A549 (cell line): Measurements from ENCODE around the gene BST1. TPM values are rescaled to one million over a fixed set of nuclear protein-coding genes. Genes with fewer than 3 reads are reported as not detected.
A peak's percentile ranks its signal among the peaks of the same experiment; 100 is the strongest.

Experiments
- ATAC-seq, 2 experiments: fragments of 200-7000 bp in 1 of 2; fragments of >200 bp in 1 of 2; cut with Nextera tagmentation in 1 of 2; cut with Tn5 transposase in 1 of 2; 3 replicates each; pipeline versions ENCODE4 v1.8.0 to v1.9.1; 2018 to 2020; ENCODE audit warnings: mild to moderate bottlenecking in 1 of 2, moderate library complexity in 1 of 2
- CTCF ChIA-PET: fragments of 300-600 bp; sonication (Branson Sonifier 250); formaldehyde crosslinking; extraction: SDS; loops from one replicate; lab custom pipeline; 2021; ENCODE audit warnings: antibody characterized with exemption, inconsistent platforms; lab: Yijun Ruan, JAX
- POLR2A ChIA-PET: fragments of 350-600 bp; formaldehyde crosslinking; extraction: SDS; loops from one replicate; lab custom pipeline; 2021; ENCODE audit warnings: antibody characterized with exemption, inconsistent platforms; lab: Yijun Ruan, JAX
- DNase-seq, 2 experiments: peaks; one replicate each; pipeline versions ENCODE4 v3.0.0 to v3.0.0-alpha.2; 2011 to 2016; ENCODE audit warnings: low read depth in 1 of 2, low spot score in 1 of 2
- FAIRE-seq: peaks from 2 replicates; lab custom pipeline; 2011; peaks lifted over from hg19 to GRCh38; lab: Jason Lieb, UNC
- H3K27ac ChIP-seq, 2 experiments: fragments of >200 bp; sonication (Bioruptor Twin); formaldehyde crosslinking; 3 replicates each; pipeline ENCODE4 v1.5.1; 2016 to 2017
- H3K4me1 ChIP-seq: fragments of >200 bp; sonication (Bioruptor Twin); formaldehyde crosslinking; 3 replicates; pipeline ENCODE4 v1.6.1; 2016
- H3K4me2 ChIP-seq: fragments of >200 bp; sonication (Bioruptor Twin); formaldehyde crosslinking; 3 replicates; pipeline ENCODE4 v1.6.1; 2016
- H3K4me3 ChIP-seq: fragments of >200 bp; sonication (Bioruptor Twin); formaldehyde crosslinking; 3 replicates; pipeline ENCODE4 v1.5.1; 2016
- H3K9me3 ChIP-seq: fragments of >200 bp; sonication (Bioruptor Twin); formaldehyde crosslinking; 3 replicates; pipeline ENCODE4 v1.6.1; 2016
- CBX8 ChIP-seq: fragments of 200-600 bp; sonication (generic); IDR thresholded peaks from 2 replicates; pipeline ENCODE4 v1.6.1; 2016
- EHF ChIP-seq: fragments of 250-450 bp; sonication (Bioruptor Pico); IDR thresholded peaks from 2 replicates; pipeline ENCODE4 v1.5.0; 2020; ENCODE audit warnings: mild to moderate bottlenecking
- ELK1 ChIP-seq: fragments of 150-350 bp; IDR thresholded peaks from 2 replicates; pipeline ENCODE4 v1.6.1; 2014; ENCODE audit warnings: low read depth, mild to moderate bottlenecking, low read length
- EP300 ChIP-seq, 2 experiments: fragments of >200 bp; sonication (Bioruptor Twin); formaldehyde crosslinking; IDR thresholded peaks; 2 replicates in 1 of 2; 3 replicates in 1 of 2; pipeline ENCODE4 v1.6.1; 2016 to 2017
- ESRRA ChIP-seq: fragments of 150-350 bp; IDR thresholded peaks from 2 replicates; pipeline ENCODE4 v1.6.1; 2014; ENCODE audit warnings: mild to moderate bottlenecking, low read length, borderline replicate concordance
- HMGXB4 ChIP-seq: fragments of 250-450 bp; sonication (Bioruptor Pico); IDR thresholded peaks from 2 replicates; pipeline ENCODE4 v1.5.0; 2021; ENCODE audit warnings: mild to moderate bottlenecking, moderate library complexity, borderline replicate concordance
- HOXA7 ChIP-seq: fragments of 250-450 bp; sonication (Bioruptor Pico); IDR thresholded peaks from 2 replicates; pipeline ENCODE4 v1.5.0; 2020; ENCODE audit warnings: mild to moderate bottlenecking, moderate library complexity
- HOXB13 ChIP-seq: fragments of 250-450 bp; sonication (Bioruptor Pico); IDR thresholded peaks from 2 replicates; pipeline ENCODE4 v1.5.0; 2020; ENCODE audit warnings: low read depth, mild to moderate bottlenecking, moderate library complexity
- JUN ChIP-seq, 2 experiments: fragments of >200 bp; sonication (Bioruptor Twin); formaldehyde crosslinking; IDR thresholded peaks; 2 replicates in 1 of 2; 3 replicates in 1 of 2; pipeline ENCODE4 v1.6.1; 2016 to 2017
- JUNB ChIP-seq: fragments of >200 bp; sonication (Bioruptor Twin); formaldehyde crosslinking; IDR thresholded peaks from 2 replicates; pipeline ENCODE4 v1.6.1; 2016
- KDM1A ChIP-seq: fragments of 200-600 bp; sonication (generic); IDR thresholded peaks from 2 replicates; pipeline ENCODE4 v1.6.1; 2016; ENCODE audit warnings: low read depth, mild to moderate bottlenecking
- KDM5A ChIP-seq: fragments of 200-600 bp; sonication (generic); IDR thresholded peaks from 2 replicates; pipeline ENCODE4 v1.6.1; 2016; ENCODE audit warnings: antibody characterized with exemption, mild to moderate bottlenecking
- MYC ChIP-seq: IDR thresholded peaks from 2 replicates; pipeline ENCODE4 v1.6.1; 2012; ENCODE audit warnings: mild to moderate bottlenecking, inconsistent platforms, low read length, improper control_type of control experiment, borderline replicate concordance
- NPAS2 ChIP-seq: fragments of 250-450 bp; sonication (Bioruptor Pico); IDR thresholded peaks from 2 replicates; pipeline ENCODE4 v1.8.0; 2022; ENCODE audit warnings: mild to moderate bottlenecking, moderate library complexity, borderline replicate concordance
- POLR2A ChIP-seq: IDR thresholded peaks from 2 replicates; pipeline ENCODE4 v1.6.1; 2012; ENCODE audit warnings: mild to moderate bottlenecking, low read length
- RARB ChIP-seq: fragments of 250-450 bp; sonication (Bioruptor Pico); IDR thresholded peaks from 2 replicates; pipeline ENCODE4 v1.8.0; 2021; ENCODE audit warnings: mild to moderate bottlenecking, moderate library complexity
- RCOR1 ChIP-seq: fragments of 150-350 bp; IDR thresholded peaks from 2 replicates; pipeline ENCODE4 v1.6.1; 2014; ENCODE audit warnings: antibody characterized with exemption, low read length, low read depth
- ZC3H11A ChIP-seq: fragments of 450-650 bp; IDR thresholded peaks from 2 replicates; pipeline ENCODE4 v1.6.1; 2014; ENCODE audit warnings: antibody characterized with exemption, mild to moderate bottlenecking
- ZFP36 ChIP-seq: fragments of 450-650 bp; IDR thresholded peaks from 2 replicates; pipeline ENCODE4 v1.6.1; 2014; ENCODE audit warnings: borderline replicate concordance; ENCODE audit not compliant: partially characterized antibody
- ZSCAN20 ChIP-seq: fragments of 250-450 bp; sonication (Bioruptor Pico); IDR thresholded peaks from 2 replicates; pipeline ENCODE4 v1.8.0; 2022; ENCODE audit warnings: mild to moderate bottlenecking, moderate library complexity
- WGBS: methylation state at CpG from one replicate; pipeline ENCODE4 v1.1.6; 2017; ENCODE audit errors: missing lambda C conversion rate; 5-methylcytosine and 5-hydroxymethylcytosine counted together
- polyA plus RNA-seq, 4 experiments: library from polyadenylated mRNA; depleted of rRNA in 3 of 4; stranded (reverse); fragments of >200 nt; fragmentation: RNase III in 1 of 4; extraction: RNeasy Plus Mini Kit Qiagen cat#74134 plus additional on column Dnase treatment in 1 of 4; gene quantifications; 2 replicates in 3 of 4; 3 replicates in 1 of 4; pipeline ENCODE4 v1.2.3, GENCODE V29; 2011 to 2017
- TF ChIP-seq, protein P1 (sequence below): fragments of 450-650 bp; IDR thresholded peaks from 2 replicates; pipeline ENCODE4 v1.6.1; 2014; ENCODE audit warnings: antibody characterized with exemption
- TF ChIP-seq, protein P2 (sequence below): fragments of 200-600 bp; sonication (generic); IDR thresholded peaks from 2 replicates; pipeline ENCODE4 v1.6.1; 2016; ENCODE audit warnings: antibody characterized with exemption, mild to moderate bottlenecking, moderate library complexity
- TF ChIP-seq, protein P3 (sequence below): fragments of 250-450 bp; sonication (Bioruptor Pico); IDR thresholded peaks from 2 replicates; pipeline ENCODE4 v1.5.0; 2020; ENCODE audit warnings: low read depth, mild to moderate bottlenecking, moderate library complexity

Gene BST1
- polyA plus RNA-seq, 2 of the 4 experiments (the other 2 are of a cell fraction): 11.7 to 16.0 TPM

DNA sequence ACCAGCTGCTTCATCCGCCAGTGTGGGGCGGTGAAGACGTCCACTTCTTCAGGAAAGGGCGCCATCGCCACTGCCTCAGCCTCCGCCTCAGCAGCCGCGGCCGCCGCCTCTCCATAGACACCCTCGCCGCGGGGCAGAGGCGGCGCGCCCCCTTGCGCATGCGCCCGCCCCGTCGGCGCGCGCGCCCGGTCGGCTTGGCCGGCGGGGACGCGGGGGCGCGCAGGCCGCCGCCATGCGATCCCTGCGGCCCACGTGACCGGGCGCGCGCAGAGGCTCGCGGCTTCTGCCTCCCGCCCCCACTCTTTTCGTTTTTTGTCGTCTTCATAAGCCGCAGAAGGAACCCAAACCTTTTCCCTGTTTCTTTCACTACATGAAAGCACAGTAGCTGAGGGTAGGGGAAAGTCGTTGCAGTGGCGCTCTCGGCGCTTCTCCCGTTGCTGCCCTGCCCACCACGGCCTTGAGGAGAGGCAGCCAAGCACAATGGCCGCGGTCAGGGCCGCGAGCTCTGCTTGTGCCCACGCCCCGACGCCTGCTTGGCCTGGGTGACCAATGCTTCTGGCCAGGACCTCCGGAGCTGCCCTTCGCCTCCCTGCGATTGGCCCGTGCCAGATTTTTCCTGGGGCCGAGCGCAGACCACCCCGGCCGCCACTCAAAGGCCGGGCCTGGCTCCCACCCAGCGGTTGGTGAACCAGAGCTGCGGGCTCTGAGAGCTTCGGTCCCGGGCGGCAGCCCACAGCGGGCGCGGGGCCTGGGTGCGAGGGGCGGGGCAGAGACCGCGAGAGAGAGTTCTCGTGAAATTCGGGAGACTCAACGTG, 47.4 kb upstream of the BST1 start, which contains the start of gene FBXL5 (continued):
- TF ChIP-seq, protein P1, sequence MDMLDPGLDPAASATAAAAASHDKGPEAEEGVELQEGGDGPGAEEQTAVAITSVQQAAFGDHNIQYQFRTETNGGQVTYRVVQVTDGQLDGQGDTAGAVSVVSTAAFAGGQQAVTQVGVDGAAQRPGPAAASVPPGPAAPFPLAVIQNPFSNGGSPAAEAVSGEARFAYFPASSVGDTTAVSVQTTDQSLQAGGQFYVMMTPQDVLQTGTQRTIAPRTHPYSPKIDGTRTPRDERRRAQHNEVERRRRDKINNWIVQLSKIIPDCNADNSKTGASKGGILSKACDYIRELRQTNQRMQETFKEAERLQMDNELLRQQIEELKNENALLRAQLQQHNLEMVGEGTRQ: peak; percentile 70
- no peak for TF ChIP-seq RARB
- TF ChIP-seq ZFP36: no peak

DNA sequence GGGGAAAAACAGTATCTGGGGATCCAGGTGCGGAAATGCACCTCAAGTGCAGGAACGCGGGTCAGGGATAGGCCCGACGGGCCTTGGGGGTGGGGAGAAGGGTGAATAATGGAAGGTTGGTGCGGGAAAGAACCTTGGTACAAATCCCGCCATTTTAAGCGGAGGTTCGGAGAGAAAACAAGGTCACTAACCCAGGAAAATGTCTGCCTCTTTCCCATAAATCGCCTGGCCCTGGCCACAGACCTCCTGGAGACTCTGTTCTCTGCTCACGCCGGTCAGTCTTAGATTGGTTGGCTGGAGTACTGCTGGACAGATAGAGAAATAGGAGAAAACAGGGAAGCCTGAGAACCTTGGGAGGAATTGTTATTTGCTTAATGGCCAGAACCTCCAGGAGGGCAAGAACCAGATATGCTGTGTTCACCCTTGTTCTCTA, 46.8 kb upstream of the BST1 start:
- POLR2A ChIA-PET: interaction anchor here (1.2 kb wide), 1 partner anchor 177 kb away, joined by 5 read pairs; no protein-coding TSS in a partner anchor
- peak overlapping the region; percentile 89 to 99 for H3K27ac ChIP-seq
- peak overlapping the region; percentile 68; the same call in 2 of the 3 replicates for H3K4me3 ChIP-seq
- no peak for DNase-seq
- CTCF ChIA-PET: interaction anchor here (1.4 kb wide), 1 partner anchor 8 kb away, joined by 3 read pairs; no protein-coding TSS in a partner anchor
- H3K9me3 ChIP-seq: no peaks in the 10 kb centered on the region
- 85% methylated on average over 12 of the region's 12 CpGs for WGBS
- H3K4me2 ChIP-seq: peak overlapping the region; percentile 85
- TF ChIP-seq ESRRA (no peak), ZC3H11A (no peak), RARB (no peak), EHF (no peak), ZSCAN20 (CRISPR knock-in tag) (no peak), POLR2A (no peak), MYC (no peak), HMGXB4 (CRISPR knock-in tag) (no peak), KDM1A (no peak), CBX8 (no peak), KDM5A (no peak)
- TF ChIP-seq, protein P2, sequence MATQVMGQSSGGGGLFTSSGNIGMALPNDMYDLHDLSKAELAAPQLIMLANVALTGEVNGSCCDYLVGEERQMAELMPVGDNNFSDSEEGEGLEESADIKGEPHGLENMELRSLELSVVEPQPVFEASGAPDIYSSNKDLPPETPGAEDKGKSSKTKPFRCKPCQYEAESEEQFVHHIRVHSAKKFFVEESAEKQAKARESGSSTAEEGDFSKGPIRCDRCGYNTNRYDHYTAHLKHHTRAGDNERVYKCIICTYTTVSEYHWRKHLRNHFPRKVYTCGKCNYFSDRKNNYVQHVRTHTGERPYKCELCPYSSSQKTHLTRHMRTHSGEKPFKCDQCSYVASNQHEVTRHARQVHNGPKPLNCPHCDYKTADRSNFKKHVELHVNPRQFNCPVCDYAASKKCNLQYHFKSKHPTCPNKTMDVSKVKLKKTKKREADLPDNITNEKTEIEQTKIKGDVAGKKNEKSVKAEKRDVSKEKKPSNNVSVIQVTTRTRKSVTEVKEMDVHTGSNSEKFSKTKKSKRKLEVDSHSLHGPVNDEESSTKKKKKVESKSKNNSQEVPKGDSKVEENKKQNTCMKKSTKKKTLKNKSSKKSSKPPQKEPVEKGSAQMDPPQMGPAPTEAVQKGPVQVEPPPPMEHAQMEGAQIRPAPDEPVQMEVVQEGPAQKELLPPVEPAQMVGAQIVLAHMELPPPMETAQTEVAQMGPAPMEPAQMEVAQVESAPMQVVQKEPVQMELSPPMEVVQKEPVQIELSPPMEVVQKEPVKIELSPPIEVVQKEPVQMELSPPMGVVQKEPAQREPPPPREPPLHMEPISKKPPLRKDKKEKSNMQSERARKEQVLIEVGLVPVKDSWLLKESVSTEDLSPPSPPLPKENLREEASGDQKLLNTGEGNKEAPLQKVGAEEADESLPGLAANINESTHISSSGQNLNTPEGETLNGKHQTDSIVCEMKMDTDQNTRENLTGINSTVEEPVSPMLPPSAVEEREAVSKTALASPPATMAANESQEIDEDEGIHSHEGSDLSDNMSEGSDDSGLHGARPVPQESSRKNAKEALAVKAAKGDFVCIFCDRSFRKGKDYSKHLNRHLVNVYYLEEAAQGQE: no peak
- TF ChIP-seq, protein P3, sequence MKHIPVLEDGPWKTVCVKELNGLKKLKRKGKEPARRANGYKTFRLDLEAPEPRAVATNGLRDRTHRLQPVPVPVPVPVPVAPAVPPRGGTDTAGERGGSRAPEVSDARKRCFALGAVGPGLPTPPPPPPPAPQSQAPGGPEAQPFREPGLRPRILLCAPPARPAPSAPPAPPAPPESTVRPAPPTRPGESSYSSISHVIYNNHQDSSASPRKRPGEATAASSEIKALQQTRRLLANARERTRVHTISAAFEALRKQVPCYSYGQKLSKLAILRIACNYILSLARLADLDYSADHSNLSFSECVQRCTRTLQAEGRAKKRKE (CRISPR knock-in tag): no peak
- no peak for ATAC-seq
- FAIRE-seq: no peak
- H3K4me1 ChIP-seq: peaks cover 38% of the 10 kb centered on the region; the same call in 2 of the 3 replicates

- CTCF ChIA-PET: interaction anchor here (0.6 kb wide), 1 partner anchor 60 kb away, joined by 3 read pairs; no protein-coding TSS in a partner anchor
- TF ChIP-seq, protein P1: no peak
- TF ChIP-seq, protein P3 (CRISPR knock-in tag): no peak
- TF ChIP-seq JUN (IDR thresholded peaks at IDR 0.05) (no peak), ELK1 (no peak), ZFP36 (no peak), EP300 (IDR thresholded peaks at IDR 0.05) (no peak), HOXB13 (CRISPR knock-in tag) (no peak), CBX8 (no peak), ZSCAN20 (CRISPR knock-in tag) (no peak), JUNB (no peak), RCOR1 (no peak), NPAS2 (CRISPR knock-in tag) (no peak), HOXA7 (no peak)
Measured at GRCh38 chr4:15657366-15657765, 45.5 kb upstream of the BST1 start.

More at GRCh38 chr4:15657366-15657765, 45.5 kb upstream of the BST1 start:
- no peaks in the 10 kb centered on the region for H3K9me3 ChIP-seq
- no peak overlapping the region for H3K27ac ChIP-seq
- H3K4me2 ChIP-seq: no peak overlapping the region
- DNase-seq (no peak), FAIRE-seq (no peak), ATAC-seq (no peak)
- POLR2A ChIA-PET: no interaction called here
- H3K4me3 ChIP-seq: no peak overlapping the region
- H3K4me1 ChIP-seq: peaks cover 27% of the 10 kb centered on the region; the same call in 2 of the 3 replicates
